ENCODE measurements around the gene LRP4.

- no peak for TF ChIP-seq SUZ12 (IDR thresholded peaks at IDR 0.05; ENCODE audit: extremely low read depth, insufficient read depth, insufficient read length)
- no peak for TF ChIP-seq ZNF274 (IDR thresholded peaks at IDR 0.05; ENCODE audit: low read depth, low read length)
- no peak for TF ChIP-seq YY1 (IDR thresholded peaks at IDR 0.05; ENCODE audit: insufficient read depth, insufficient read length)
These were observed 79.8 kb downstream of the LRP4 start for GRCh38 chr11:46838501-46838900.
